Esophagus muscularis mucosa (tissue), 3 donors: ENCODE data around the gene CP.

Source experiments
- CTCF ChIP-seq, 3 experiments: fragments of 200-600 bp in 2 of 3; fragments of 450-650 bp in 1 of 3; sonication (generic) in 2 of 3; IDR thresholded peaks; one replicate each; pipeline ENCODE4 v1.5.1; 2017 to 2019; ENCODE audit warnings: antibody characterized with exemption in 3 of 3, mild to moderate bottlenecking in 2 of 3, moderate library complexity in 1 of 3
- POLR2A ChIP-seq: fragments of 450-650 bp; IDR thresholded peaks from one replicate; pipeline ENCODE4 v1.6.1; 2017; ENCODE audit warnings: antibody characterized with exemption, moderate library complexity, mild to moderate bottlenecking, low read depth

DNA sequence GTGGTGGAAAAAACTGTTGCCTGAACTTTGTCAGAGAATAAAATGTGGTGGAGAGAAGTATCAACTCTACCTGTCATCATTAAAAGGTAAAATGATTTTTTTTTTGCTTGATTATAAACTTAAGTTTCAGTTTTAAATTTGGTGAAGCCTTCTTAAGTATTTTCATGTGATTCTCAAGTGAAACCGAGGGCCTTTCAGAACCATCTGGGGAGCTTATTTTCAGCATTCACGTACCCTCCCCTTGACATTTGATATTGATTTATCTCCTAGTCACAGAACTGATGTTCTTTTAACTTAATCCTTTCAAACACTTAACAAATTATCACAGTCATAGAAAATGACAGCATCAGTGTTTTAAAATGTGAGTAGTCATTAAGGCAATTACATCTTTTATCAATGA, 53.7 kb downstream of the CP start:
- no peak for TF ChIP-seq CTCF (IDR thresholded peaks at IDR 0.05)
- no peak for TF ChIP-seq POLR2A
